RWPE2 (cell line): Measurements from ENCODE around the gene ERVFRD-1.
A peak's percentile ranks its signal among the peaks of the same experiment; 100 is the strongest.

Experiments used
- ATAC-seq: fragments of 200-7000 bp; cut with Tn5 transposase; 3 replicates; pipeline ENCODE4 v1.9.1; 2021; ENCODE audit warnings: low read depth
- DNase-seq: peaks from one replicate; pipeline ENCODE4 v3.0.0-alpha.2; 2020; ENCODE audit warnings: low spot score
- H3K27ac ChIP-seq: fragments of 450-650 bp; 2 replicates; pipeline ENCODE4 v1.5.1; 2017; ENCODE audit warnings: mild to moderate bottlenecking; ENCODE audit not compliant: poor library complexity, severe bottlenecking
- H3K27me3 ChIP-seq: fragments of 250-450 bp; sonication (Bioruptor Pico); 2 replicates; pipeline ENCODE4 v1.5.1; 2021; ENCODE audit warnings: mild to moderate bottlenecking, moderate library complexity; ENCODE audit not compliant: insufficient read depth, poor library complexity, severe bottlenecking
- H3K36me3 ChIP-seq: fragments of 250-450 bp; sonication (Bioruptor Pico); 2 replicates; pipeline ENCODE4 v1.5.1; 2020; ENCODE audit warnings: low read depth, mild to moderate bottlenecking, moderate library complexity
- H3K4me1 ChIP-seq: fragments of 250-450 bp; sonication (Bioruptor Pico); 2 replicates; pipeline ENCODE4 v1.5.1; 2021; ENCODE audit warnings: mild to moderate bottlenecking, moderate library complexity; ENCODE audit not compliant: insufficient read depth, poor library complexity, severe bottlenecking
- H3K4me3 ChIP-seq: fragments of 250-450 bp; sonication (Bioruptor Pico); 2 replicates; pipeline ENCODE4 v1.5.1; 2021; ENCODE audit warnings: mild to moderate bottlenecking, moderate library complexity; ENCODE audit not compliant: severe bottlenecking
- H3K9me3 ChIP-seq: fragments of 250-450 bp; sonication (Bioruptor Pico); 2 replicates; pipeline ENCODE4 v1.5.1; 2021; ENCODE audit warnings: mild to moderate bottlenecking, moderate library complexity; ENCODE audit not compliant: severe bottlenecking
- TF ChIP-seq, protein P1 (sequence below): fragments of 450-650 bp; IDR thresholded peaks from one replicate; pipeline ENCODE4 v1.5.1; 2017; ENCODE audit warnings: mild to moderate bottlenecking, moderate library complexity; ENCODE audit not compliant: poor library complexity, severe bottlenecking

Gene ERVFRD-1

DNA sequence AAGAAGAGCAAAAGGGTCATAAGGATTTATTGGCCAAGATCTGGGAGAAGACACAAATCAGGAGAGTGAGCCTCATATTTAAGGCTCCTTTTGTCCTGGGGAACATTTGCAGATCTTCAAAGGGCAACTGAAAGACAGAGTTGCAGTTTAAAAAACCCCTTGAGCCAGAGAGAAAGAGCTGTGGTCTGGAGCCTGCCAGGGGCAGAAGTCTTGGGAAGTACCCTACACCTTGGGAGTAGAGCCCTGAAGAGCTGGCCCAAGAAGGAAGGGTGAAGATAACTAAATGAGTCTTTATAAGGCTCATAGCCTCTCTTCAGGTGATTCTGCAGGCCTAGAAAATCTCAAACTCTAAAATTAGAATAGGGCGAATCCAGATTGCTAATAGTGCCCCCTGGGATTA lies 40.0 kb upstream of the ERVFRD-1 start:
- Histone ChIP-seq H3K27me3 (no peaks in the 10 kb centered on the region), H3K36me3 (no peaks in the 10 kb centered on the region), H3K4me3 (no peak overlapping the region), H3K27ac (no peak overlapping the region), H3K4me1 (no peaks in the 10 kb centered on the region), H3K9me3 (no peaks in the 10 kb centered on the region)
- ATAC-seq (no peak), DNase-seq (no peak)
- TF ChIP-seq, protein P1, sequence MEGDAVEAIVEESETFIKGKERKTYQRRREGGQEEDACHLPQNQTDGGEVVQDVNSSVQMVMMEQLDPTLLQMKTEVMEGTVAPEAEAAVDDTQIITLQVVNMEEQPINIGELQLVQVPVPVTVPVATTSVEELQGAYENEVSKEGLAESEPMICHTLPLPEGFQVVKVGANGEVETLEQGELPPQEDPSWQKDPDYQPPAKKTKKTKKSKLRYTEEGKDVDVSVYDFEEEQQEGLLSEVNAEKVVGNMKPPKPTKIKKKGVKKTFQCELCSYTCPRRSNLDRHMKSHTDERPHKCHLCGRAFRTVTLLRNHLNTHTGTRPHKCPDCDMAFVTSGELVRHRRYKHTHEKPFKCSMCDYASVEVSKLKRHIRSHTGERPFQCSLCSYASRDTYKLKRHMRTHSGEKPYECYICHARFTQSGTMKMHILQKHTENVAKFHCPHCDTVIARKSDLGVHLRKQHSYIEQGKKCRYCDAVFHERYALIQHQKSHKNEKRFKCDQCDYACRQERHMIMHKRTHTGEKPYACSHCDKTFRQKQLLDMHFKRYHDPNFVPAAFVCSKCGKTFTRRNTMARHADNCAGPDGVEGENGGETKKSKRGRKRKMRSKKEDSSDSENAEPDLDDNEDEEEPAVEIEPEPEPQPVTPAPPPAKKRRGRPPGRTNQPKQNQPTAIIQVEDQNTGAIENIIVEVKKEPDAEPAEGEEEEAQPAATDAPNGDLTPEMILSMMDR, result no peak

DNA sequence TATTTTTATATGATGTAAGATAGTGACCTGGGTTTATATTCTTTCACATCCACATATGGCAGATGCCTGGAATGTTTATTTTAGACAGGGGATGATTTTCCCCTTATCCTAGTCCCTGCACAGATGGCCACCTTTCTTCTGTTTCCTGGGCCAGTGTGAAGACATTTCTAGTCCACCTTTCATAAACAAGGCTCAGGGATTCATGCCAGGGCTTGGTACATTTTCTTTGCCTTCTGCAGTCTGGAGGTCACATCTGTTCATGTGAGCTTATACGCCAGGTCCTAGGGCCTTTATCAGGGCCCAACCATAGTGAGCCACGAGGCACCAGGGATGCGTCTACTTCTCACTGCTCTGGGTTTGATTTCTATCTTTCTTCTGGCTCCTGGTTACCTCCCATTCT lies 38.0 kb upstream of the ERVFRD-1 start:
- Histone ChIP-seq H3K27ac (no peak overlapping the region), H3K4me3 (no peak overlapping the region), H3K9me3 (no peaks in the 10 kb centered on the region), H3K4me1 (no peaks in the 10 kb centered on the region), H3K36me3 (no peaks in the 10 kb centered on the region), H3K27me3 (no peaks in the 10 kb centered on the region)
- TF ChIP-seq, protein P1, result no peak
- no peak for ATAC-seq
- no peak for DNase-seq

DNA sequence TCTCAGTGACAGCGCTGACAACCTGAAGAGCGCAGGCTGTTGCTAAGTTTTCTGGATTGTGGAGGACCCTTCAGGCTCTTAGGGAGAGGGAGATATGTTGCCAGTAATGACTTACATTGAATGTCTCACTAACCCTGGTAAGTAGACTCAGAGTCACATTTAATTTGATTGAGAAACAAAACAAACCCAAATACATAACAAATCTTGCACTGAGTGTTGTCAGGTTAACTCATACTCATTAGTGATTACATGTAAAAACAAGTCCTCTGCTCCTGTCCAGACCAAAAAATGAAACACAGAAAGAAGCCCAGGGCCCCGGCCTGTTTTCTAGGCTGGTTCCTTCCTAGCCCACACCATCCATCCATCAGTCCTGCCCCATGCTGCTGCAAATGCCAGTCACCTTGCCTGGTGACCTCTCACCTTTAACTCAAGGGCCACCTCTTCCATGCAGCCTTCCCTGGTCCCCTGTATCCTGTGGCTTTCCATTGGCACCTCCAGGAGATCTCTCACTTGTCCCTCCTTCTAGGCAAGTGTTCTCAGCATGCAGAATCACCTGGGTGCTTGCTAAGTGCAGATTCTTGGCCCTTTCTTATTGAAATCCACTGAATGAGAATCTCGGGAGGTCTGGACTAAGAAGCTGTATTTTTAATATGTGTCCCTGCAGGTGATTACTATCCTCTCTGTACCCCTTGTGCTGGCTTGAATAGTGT lies 34.7 kb upstream of the ERVFRD-1 start:
- H3K36me3 ChIP-seq, result no peaks in the 10 kb centered on the region
- peaks cover 16% of the 10 kb centered on the region for H3K4me1 ChIP-seq
- DNase-seq (no peak), ATAC-seq (no peak)
- no peaks in the 10 kb centered on the region for H3K27me3 ChIP-seq
- no peak overlapping the region for H3K27ac ChIP-seq
- H3K4me3 ChIP-seq, result no peak overlapping the region
- H3K9me3 ChIP-seq, result no peaks in the 10 kb centered on the region
- TF ChIP-seq, protein P1, result no peak

DNA sequence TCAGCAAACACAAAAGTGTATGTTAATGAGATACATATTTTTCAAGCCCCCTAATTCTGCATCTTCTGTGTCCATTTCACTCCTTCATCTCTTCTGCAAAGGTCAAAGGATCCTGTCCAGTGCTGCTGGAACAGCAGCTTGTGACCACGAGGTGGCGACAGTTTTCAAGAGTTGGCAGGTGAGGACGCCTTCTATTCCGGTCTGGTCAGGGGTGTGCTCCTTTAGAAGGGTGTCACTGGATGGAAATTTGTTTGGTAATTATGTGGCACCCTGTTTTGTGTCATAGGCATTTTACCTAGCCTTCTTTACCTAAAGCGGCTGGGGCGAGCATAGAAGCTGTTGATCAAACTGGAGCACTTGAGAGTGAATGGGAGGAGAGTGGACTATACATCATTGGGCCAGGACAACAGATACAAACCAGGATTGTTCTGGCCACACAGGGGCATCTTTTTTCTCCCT lies 32.9 kb upstream of the ERVFRD-1 start:
- DNase-seq, result no peak
- H3K4me1 ChIP-seq, result peaks cover 24% of the 10 kb centered on the region
- no peaks in the 10 kb centered on the region for H3K9me3 ChIP-seq
- TF ChIP-seq, protein P1, result peak; percentile 97
- H3K27ac ChIP-seq, result peak overlapping the region; percentile 67
- no peak overlapping the region for H3K4me3 ChIP-seq
- H3K27me3 ChIP-seq, result no peaks in the 10 kb centered on the region
- peak; percentile 79 for ATAC-seq
- no peaks in the 10 kb centered on the region for H3K36me3 ChIP-seq
